CD8-positive, alpha-beta memory T cell (primary cell): ENCODE results near the gene ADGRF1. TPM values are rescaled to one million over a fixed set of nuclear protein-coding genes. Genes with fewer than 3 reads are reported as not detected.

ENCODE experiments used
- polyA plus RNA-seq: library from polyadenylated mRNA; unstranded; fragments of 300-500 nt; fragmentation: Illumina TruSeq; gene quantifications from one replicate; pipeline ENCODE4 v1.2.3, GENCODE V29; 2021
- total RNA-seq, 2 experiments: library from RNA; stranded (reverse); gene quantifications; one replicate each; pipeline ENCODE4 v1.2.3, GENCODE V29; 2021

The ADGRF1 gene
- total and polyA plus RNA-seq, 3 experiments from 2014 or later = not detected

Other genes with a start within 250 kb of the ADGRF1 start
- gene MEP1A, start 248.9 kb downstream of the ADGRF1 start, total RNA-seq = not detected
- not detected for gene MEP1A, start 248.9 kb downstream of the ADGRF1 start, polyA plus RNA-seq
- not detected for gene ADGRF5, start 120.4 kb downstream of the ADGRF1 start, total RNA-seq
- not detected for gene ADGRF5, start 120.4 kb downstream of the ADGRF1 start, polyA plus RNA-seq